ENCODE data around the gene SNIP1.
"Not testable (repeated sequence)": the region's sequence is repeated elsewhere in the genome, so short reads cannot be mapped to it uniquely, and the experiment has no call there.

Gene SNIP1

GRCh38 chr1:37549341-37549740, 4.8 kb downstream of the SNIP1 start:
- peaks cover 13% of the 10 kb centered on the region for H3K4me1 ChIP-seq (ENCODE audit: insufficient read depth, low read length)

GRCh38 chr1:37545019-37545418, 9.1 kb downstream of the SNIP1 start:
- H3K36me3 ChIP-seq (ENCODE audit: insufficient read depth, low read length), result peaks cover 62% of the 10 kb centered on the region
- no peak overlapping the region for H2AFZ ChIP-seq (ENCODE audit: low read depth, low read length)
- H3K4me3 ChIP-seq (ENCODE audit: low read length), result no peak overlapping the region
- no peaks in the 10 kb centered on the region for H3K27me3 ChIP-seq (ENCODE audit: insufficient read depth, low read length)
- no peaks in the 10 kb centered on the region for H3K9me3 ChIP-seq (ENCODE audit: low read length)
- no peaks in the 10 kb centered on the region for H3K4me1 ChIP-seq (ENCODE audit: insufficient read depth, low read length)

More at GRCh38 chr1:37549341-37549740, 4.8 kb downstream of the SNIP1 start:
- Histone ChIP-seq H3K36me3 (ENCODE audit: insufficient read depth, low read length) (peaks cover 51% of the 10 kb centered on the region), H3K27me3 (ENCODE audit: insufficient read depth, low read length) (no peaks in the 10 kb centered on the region), H2AFZ (ENCODE audit: low read depth, low read length) (no peak overlapping the region), H3K4me3 (ENCODE audit: low read length) (no peak overlapping the region), H3K9me3 (ENCODE audit: low read length) (no peaks in the 10 kb centered on the region)

GRCh38 chr1:37544530-37544929, 9.6 kb downstream of the SNIP1 start:
- no peaks in the 10 kb centered on the region for H3K4me1 ChIP-seq (ENCODE audit: insufficient read depth, low read length)
- no peaks in the 10 kb centered on the region for H3K9me3 ChIP-seq (ENCODE audit: low read length)
- H3K36me3 ChIP-seq (ENCODE audit: insufficient read depth, low read length), result peaks cover 65% of the 10 kb centered on the region
- no peak overlapping the region for H3K4me3 ChIP-seq (ENCODE audit: low read length)
- no peaks in the 10 kb centered on the region for H3K27me3 ChIP-seq (ENCODE audit: insufficient read depth, low read length)
- no peak overlapping the region for H2AFZ ChIP-seq (ENCODE audit: low read depth, low read length)

- Histone ChIP-seq H3K27me3 (ENCODE audit: insufficient read depth, low read length) (no peaks in the 10 kb centered on the region), H3K9me3 (ENCODE audit: low read length) (no peaks in the 10 kb centered on the region), H3K4me3 (ENCODE audit: low read length) (no peak overlapping the region), H3K4me1 (ENCODE audit: insufficient read depth, low read length) (no peaks in the 10 kb centered on the region), H2AFZ (ENCODE audit: low read depth, low read length) (no peak overlapping the region), H3K36me3 (ENCODE audit: insufficient read depth, low read length) (peaks cover 64% of the 10 kb centered on the region)
These were observed 13.9 kb downstream of the SNIP1 start for GRCh38 chr1:37540036-37540785.

- H3K36me3 ChIP-seq (ENCODE audit: insufficient read depth, low read length), result peaks cover 55% of the 10 kb centered on the region
- H3K27me3 ChIP-seq (ENCODE audit: insufficient read depth, low read length); H2AFZ ChIP-seq (ENCODE audit: low read depth, low read length); H3K4me1 ChIP-seq (ENCODE audit: insufficient read depth, low read length); H3K9me3 ChIP-seq (ENCODE audit: low read length); H3K4me3 ChIP-seq (ENCODE audit: low read length): not testable (repeated sequence)
These were observed 14.9 kb downstream of the SNIP1 start for GRCh38 chr1:37539154-37539553.

GRCh38 chr1:37537378-37537777, 16.7 kb downstream of the SNIP1 start:
- peaks cover 44% of the 10 kb centered on the region for H3K36me3 ChIP-seq (ENCODE audit: insufficient read depth, low read length)
- no peak overlapping the region for H3K4me3 ChIP-seq (ENCODE audit: low read length)
- no peaks in the 10 kb centered on the region for H3K27me3 ChIP-seq (ENCODE audit: insufficient read depth, low read length)
- H3K4me1 ChIP-seq (ENCODE audit: insufficient read depth, low read length), result no peaks in the 10 kb centered on the region
- no peaks in the 10 kb centered on the region for H3K9me3 ChIP-seq (ENCODE audit: low read length)
- no peak overlapping the region for H2AFZ ChIP-seq (ENCODE audit: low read depth, low read length)

- Histone ChIP-seq H2AFZ (ENCODE audit: low read depth, low read length) (no peak overlapping the region), H3K36me3 (ENCODE audit: insufficient read depth, low read length) (peaks cover 21% of the 10 kb centered on the region), H3K4me1 (ENCODE audit: insufficient read depth, low read length) (no peaks in the 10 kb centered on the region), H3K27me3 (ENCODE audit: insufficient read depth, low read length) (no peaks in the 10 kb centered on the region), H3K4me3 (ENCODE audit: low read length) (no peak overlapping the region), H3K9me3 (ENCODE audit: low read length) (no peaks in the 10 kb centered on the region)
These were observed 20.6 kb downstream of the SNIP1 start for GRCh38 chr1:37533317-37534093.

- H3K9me3 ChIP-seq (ENCODE audit: low read length); H3K4me3 ChIP-seq (ENCODE audit: low read length); H2AFZ ChIP-seq (ENCODE audit: low read depth, low read length); H3K27me3 ChIP-seq (ENCODE audit: insufficient read depth, low read length); H3K4me1 ChIP-seq (ENCODE audit: insufficient read depth, low read length): not testable (repeated sequence)
- H3K36me3 ChIP-seq (ENCODE audit: insufficient read depth, low read length), result peaks cover 17% of the 10 kb centered on the region
These were observed 21.5 kb downstream of the SNIP1 start for GRCh38 chr1:37532418-37533156.

GRCh38 chr1:37529888-37530287, 24.2 kb downstream of the SNIP1 start:
- not testable (repeated sequence) for H3K4me3 ChIP-seq (ENCODE audit: low read length); H3K9me3 ChIP-seq (ENCODE audit: low read length); H3K27me3 ChIP-seq (ENCODE audit: insufficient read depth, low read length); H3K36me3 ChIP-seq (ENCODE audit: insufficient read depth, low read length); H3K4me1 ChIP-seq (ENCODE audit: insufficient read depth, low read length); H2AFZ ChIP-seq (ENCODE audit: low read depth, low read length)

GRCh38 chr1:37519613-37520012, 34.5 kb downstream of the SNIP1 start:
- Histone ChIP-seq H3K4me1 (ENCODE audit: insufficient read depth, low read length) (peaks cover 7% of the 10 kb centered on the region), H3K27me3 (ENCODE audit: insufficient read depth, low read length) (no peaks in the 10 kb centered on the region), H3K9me3 (ENCODE audit: low read length) (no peaks in the 10 kb centered on the region), H3K4me3 (ENCODE audit: low read length) (no peak overlapping the region), H3K36me3 (ENCODE audit: insufficient read depth, low read length) (no peaks in the 10 kb centered on the region), H2AFZ (ENCODE audit: low read depth, low read length) (no peak overlapping the region)

- not testable (repeated sequence) for H3K4me1 ChIP-seq (ENCODE audit: insufficient read depth, low read length); H3K4me3 ChIP-seq (ENCODE audit: low read length); H3K9me3 ChIP-seq (ENCODE audit: low read length); H2AFZ ChIP-seq (ENCODE audit: low read depth, low read length); H3K36me3 ChIP-seq (ENCODE audit: insufficient read depth, low read length); H3K27me3 ChIP-seq (ENCODE audit: insufficient read depth, low read length)
These were observed 35.2 kb downstream of the SNIP1 start for GRCh38 chr1:37518929-37519328.

- H2AFZ ChIP-seq (ENCODE audit: low read depth, low read length); H3K4me3 ChIP-seq (ENCODE audit: low read length); H3K27me3 ChIP-seq (ENCODE audit: insufficient read depth, low read length); H3K36me3 ChIP-seq (ENCODE audit: insufficient read depth, low read length); H3K9me3 ChIP-seq (ENCODE audit: low read length): not testable (repeated sequence)
- peaks cover 13% of the 10 kb centered on the region for H3K4me1 ChIP-seq (ENCODE audit: insufficient read depth, low read length)
These were observed 35.9 kb downstream of the SNIP1 start for GRCh38 chr1:37518241-37518640.

GRCh38 chr1:37517569-37517968, 36.5 kb downstream of the SNIP1 start:
- Histone ChIP-seq H3K4me1 (ENCODE audit: insufficient read depth, low read length) (peaks cover 16% of the 10 kb centered on the region), H3K36me3 (ENCODE audit: insufficient read depth, low read length) (peaks cover 7% of the 10 kb centered on the region), H3K4me3 (ENCODE audit: low read length) (no peak overlapping the region), H3K27me3 (ENCODE audit: insufficient read depth, low read length) (no peaks in the 10 kb centered on the region), H2AFZ (ENCODE audit: low read depth, low read length) (no peak overlapping the region), H3K9me3 (ENCODE audit: low read length) (no peaks in the 10 kb centered on the region)

Measured in neuron (in vitro differentiated cells).